ENCODE measurements around the gene PAX7.

Gene PAX7

GRCh38 chr1:18768086-18768485 lies 137.4 kb downstream of the PAX7 start:
- DNase-seq = no peak

DNA sequence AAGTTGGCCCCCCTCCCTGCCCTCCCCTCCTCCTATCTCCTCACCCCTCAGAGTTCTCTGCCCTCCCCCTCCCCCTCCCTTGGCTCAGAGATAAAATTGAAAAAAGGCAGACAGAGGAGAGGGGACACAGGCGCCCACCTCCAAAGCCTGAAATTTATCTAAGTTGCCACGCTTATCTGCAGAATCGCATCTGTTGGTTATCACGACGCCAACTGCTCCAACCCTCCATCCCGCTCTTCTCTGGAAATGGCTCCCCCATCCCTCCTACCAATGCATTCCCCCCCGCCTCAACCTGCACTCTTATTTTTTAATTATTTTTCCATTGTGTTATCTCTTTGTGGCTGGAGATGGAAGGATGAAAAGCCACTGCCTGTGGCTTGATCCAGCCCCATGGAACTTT lies 138.5 kb downstream of the PAX7 start:
- no peak for DNase-seq

GRCh38 chr1:18770799-18771198 lies 140.2 kb downstream of the PAX7 start:
- DNase-seq = no peak

DNA sequence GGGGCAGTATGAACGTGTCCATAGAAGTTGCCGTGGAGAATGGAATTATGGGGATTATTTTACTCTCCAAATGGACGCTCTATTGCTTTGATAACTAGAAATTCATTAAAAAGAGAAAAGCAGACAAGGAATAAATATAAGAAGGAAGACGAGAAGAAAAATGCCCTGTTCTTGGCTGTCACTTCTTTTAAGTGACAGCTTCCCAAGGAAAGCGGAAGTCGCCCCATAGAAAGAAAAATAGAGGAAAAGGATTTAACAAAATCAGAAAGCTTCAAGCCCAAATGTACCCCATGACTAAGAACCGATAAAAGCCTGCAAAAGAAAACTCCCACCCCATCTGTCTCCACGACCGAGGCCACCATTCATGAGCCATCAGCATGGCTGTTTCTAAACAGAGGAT lies 143.1 kb downstream of the PAX7 start:
- no peak for DNase-seq

GRCh38 chr1:18775341-18775740 lies 144.7 kb downstream of the PAX7 start:
- no peak for DNase-seq

DNA sequence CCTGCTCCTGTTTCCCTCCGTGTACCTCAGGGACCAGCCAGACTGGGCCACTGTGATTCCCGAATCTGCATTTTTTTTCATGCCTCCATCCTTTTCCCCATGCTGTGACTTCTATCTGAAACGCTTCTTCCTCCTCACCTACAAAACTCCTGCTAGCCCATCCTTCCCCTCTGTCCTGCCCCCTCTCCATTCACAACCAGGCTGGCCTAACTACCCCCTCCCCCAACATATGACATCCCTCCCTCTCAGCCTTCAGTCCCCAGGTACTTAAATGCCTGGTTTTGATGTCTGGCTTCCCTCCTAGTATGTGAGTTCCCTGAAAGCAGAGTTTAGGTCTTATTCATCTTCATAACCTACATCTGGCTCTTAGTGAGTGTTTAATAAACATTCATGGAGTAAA lies 146.1 kb downstream of the PAX7 start:
- DNase-seq = no peak

- DNase-seq = no peak
Observed at GRCh38 chr1:18778437-18778836, 147.8 kb downstream of the PAX7 start.

DNA sequence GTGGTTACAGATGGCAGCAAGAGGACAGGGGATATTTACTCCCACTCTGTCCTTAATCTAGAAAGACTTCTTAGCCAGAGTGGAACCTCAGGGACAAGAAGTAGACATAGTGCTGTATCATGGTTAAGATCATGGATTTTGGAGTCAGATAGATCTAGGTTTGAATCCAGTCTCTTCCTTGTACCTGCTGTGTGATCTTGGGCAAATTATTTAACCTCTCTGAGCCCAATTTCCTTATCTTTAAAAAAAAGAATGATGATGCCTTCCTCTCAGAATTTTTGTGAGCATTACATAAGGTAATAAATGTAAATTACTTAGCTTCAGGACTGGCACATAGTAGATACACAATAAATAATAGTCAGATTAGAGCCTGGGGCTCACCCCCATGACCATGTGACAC lies 150.4 kb downstream of the PAX7 start:
- no peak for DNase-seq

- no peak for DNase-seq
Observed at GRCh38 chr1:18783705-18784481, 153.2 kb downstream of the PAX7 start.

- no peak for DNase-seq
Observed at GRCh38 chr1:18784482-18784831, 153.8 kb downstream of the PAX7 start.

GRCh38 chr1:18786149-18786548 lies 155.5 kb downstream of the PAX7 start:
- DNase-seq = no peak

DNA sequence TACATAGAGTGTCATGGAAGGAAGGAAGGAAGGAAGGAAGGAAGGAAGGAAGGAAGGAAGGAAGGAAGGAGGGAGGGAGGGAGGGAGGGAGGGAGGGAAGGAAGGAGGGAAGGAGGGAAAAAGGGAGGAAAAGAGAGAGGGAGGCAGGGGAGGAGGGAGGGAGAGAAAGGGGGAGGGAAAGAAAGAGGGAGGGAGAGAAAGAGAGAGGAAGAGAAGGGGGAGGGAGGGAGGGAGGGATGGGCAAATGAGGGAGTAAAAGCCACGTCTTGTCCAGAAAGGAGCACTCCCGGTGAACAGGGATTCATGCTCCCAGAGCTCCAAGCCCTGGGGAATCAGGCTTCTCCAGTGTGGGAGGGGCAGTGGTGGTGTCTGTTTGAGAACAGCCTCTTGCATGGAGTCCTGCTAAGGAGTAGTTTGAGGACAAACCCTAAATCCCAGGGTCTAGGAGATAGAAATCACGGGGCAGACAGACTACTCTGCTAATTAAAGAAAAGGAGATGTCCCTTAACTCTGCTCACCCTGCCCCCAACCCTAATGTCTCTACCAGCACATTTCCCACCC lies 157.3 kb downstream of the PAX7 start:
- DNase-seq = no peak

- no peak for DNase-seq
Observed at GRCh38 chr1:18789246-18789645, 158.6 kb downstream of the PAX7 start.

DNA sequence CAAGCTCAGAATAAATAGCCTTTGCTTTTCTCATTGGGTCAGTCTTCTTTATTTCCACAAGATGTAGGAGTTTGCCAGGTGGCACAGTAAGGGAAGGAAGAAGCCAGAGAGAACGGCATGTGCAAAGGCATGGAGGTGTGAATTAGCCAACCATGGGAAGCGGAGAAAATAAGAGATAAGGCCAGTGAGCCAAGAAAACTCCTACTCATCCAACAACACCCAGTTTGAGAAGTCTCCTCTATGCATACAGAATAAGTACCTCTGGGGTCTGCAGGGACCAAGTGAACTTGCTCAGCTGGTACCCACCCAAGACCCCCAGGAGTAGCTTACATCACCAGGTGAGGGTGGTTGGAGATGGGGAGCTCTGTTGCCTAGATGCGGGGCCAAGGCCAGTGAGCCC lies 162.1 kb downstream of the PAX7 start:
- no peak for DNase-seq

- no peak for DNase-seq
Observed at GRCh38 chr1:18793164-18793563, 162.5 kb downstream of the PAX7 start.

- no peak for DNase-seq
Observed at GRCh38 chr1:18794051-18794450, 163.4 kb downstream of the PAX7 start.

- no peak for DNase-seq
Observed at GRCh38 chr1:18794561-18794960, 163.9 kb downstream of the PAX7 start.

DNA sequence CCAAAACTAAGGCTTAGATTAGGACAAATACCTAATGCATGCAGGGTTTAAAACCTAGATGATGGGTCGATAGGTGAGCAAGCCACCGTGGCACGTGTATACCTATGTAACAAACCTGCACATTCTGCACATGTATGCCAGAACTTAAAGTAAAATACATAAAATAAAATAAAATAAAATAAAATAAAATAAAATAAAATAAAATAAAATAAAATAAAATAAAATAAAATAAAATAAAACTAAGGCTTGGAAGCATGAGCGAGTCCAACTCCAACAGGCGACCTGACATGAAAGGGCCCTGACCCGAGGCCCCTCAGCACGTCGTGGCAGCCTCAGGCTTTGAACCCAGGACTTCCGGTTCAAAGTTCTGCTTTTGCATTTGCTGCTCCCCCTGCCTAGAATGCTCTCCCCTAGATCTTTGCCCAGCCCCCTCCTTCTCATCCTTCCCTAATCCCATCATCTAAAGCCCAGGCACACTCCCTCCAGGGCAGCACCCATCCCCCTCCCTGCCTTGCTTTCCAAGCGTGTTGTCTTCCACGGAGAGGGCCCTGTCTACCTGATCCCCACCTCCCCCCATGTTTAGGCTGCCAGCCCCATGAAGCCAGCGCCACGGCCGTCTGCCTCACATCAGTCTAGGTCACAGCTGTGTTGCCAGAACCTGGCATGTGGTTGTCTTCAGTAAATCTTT lies 164.5 kb downstream of the PAX7 start:
- no peak for DNase-seq

DNA sequence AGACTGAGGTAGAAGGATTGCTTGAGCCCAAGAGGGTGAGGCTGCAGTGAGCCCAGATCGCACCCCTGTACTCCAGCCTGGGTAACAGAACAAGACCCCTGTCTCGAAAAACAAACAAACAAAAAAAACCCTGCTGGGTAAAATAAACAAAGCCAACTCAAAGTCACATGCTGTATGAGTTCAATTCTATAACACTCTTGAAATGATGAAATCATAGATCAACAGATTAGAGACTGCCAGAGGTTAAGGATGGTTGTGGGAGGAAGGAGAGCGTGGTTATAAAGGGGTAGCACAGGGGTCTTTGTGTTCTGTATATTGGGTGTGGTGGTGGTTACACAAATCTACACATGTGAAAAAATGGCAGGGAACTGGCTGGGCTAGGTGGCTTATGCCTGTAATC lies 166.3 kb downstream of the PAX7 start:
- DNase-seq = no peak
